ENCODE measurements around the gene TMEM168. TPM values are rescaled to one million over a fixed set of nuclear protein-coding genes. Genes with fewer than 3 reads are reported as not detected.

TMEM168 gene
- total RNA-seq, 1 donor from 2014 or later = 30.2 TPM

GRCh38 chr7:112757337-112757736 lies 32.9 kb downstream of the TMEM168 start:
- H3K36me3 ChIP-seq = no peaks in the 10 kb centered on the region
- no peak for DNase-seq (ENCODE audit: extremely low spot score in 2 of 2)
- no peaks in the 10 kb centered on the region for H3K27me3 ChIP-seq
- intact Hi-C loops (cut with DNase I) = no loop called here
- no peaks in the 10 kb centered on the region for H3K9me3 ChIP-seq
- H3K27ac ChIP-seq = no peak overlapping the region
- no peaks in the 10 kb centered on the region for H3K4me1 ChIP-seq
- no peak overlapping the region for H3K4me3 ChIP-seq
- TF ChIP-seq, protein P1, sequence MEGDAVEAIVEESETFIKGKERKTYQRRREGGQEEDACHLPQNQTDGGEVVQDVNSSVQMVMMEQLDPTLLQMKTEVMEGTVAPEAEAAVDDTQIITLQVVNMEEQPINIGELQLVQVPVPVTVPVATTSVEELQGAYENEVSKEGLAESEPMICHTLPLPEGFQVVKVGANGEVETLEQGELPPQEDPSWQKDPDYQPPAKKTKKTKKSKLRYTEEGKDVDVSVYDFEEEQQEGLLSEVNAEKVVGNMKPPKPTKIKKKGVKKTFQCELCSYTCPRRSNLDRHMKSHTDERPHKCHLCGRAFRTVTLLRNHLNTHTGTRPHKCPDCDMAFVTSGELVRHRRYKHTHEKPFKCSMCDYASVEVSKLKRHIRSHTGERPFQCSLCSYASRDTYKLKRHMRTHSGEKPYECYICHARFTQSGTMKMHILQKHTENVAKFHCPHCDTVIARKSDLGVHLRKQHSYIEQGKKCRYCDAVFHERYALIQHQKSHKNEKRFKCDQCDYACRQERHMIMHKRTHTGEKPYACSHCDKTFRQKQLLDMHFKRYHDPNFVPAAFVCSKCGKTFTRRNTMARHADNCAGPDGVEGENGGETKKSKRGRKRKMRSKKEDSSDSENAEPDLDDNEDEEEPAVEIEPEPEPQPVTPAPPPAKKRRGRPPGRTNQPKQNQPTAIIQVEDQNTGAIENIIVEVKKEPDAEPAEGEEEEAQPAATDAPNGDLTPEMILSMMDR (IDR thresholded peaks at IDR 0.05) = no peak
- TF ChIP-seq POLR2A (IDR thresholded peaks at IDR 0.05) (no peak), POLR2AphosphoS5 (IDR thresholded peaks at IDR 0.05; ENCODE audit: insufficient read depth in 1 of 2, low read depth in 1 of 2) (no peak)

DNA sequence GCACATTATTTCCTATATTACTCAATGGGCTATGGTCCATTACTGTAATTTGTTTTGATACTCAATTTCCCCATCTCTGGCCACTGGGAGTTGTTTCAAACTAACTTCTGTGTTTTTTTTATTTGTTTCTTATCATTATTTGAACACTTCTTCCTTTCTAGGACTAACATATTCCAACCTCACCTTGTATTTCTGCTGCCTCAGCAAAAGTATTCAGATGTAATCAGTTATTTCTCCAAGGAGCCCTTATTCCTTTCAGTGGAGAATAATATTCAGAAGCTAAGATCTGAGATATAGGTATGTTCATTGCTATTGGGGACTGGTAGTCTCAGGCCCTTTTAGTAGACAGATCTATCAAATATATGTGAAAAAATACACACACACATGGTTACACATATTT lies 36.9 kb downstream of the TMEM168 start:
- Histone ChIP-seq H3K27ac (no peak overlapping the region), H3K27me3 (no peaks in the 10 kb centered on the region), H3K4me1 (no peaks in the 10 kb centered on the region), H3K9me3 (no peaks in the 10 kb centered on the region), H3K4me3 (no peak overlapping the region), H3K36me3 (no peaks in the 10 kb centered on the region)
- intact Hi-C loops (cut with DNase I) = no loop called here
- TF ChIP-seq POLR2A (IDR thresholded peaks at IDR 0.05) (no peak), POLR2AphosphoS5 (IDR thresholded peaks at IDR 0.05; ENCODE audit: insufficient read depth in 1 of 2, low read depth in 1 of 2) (no peak)
- TF ChIP-seq, protein P1 (IDR thresholded peaks at IDR 0.05) = no peak
- no peak for DNase-seq (ENCODE audit: extremely low spot score in 2 of 2)

DNA sequence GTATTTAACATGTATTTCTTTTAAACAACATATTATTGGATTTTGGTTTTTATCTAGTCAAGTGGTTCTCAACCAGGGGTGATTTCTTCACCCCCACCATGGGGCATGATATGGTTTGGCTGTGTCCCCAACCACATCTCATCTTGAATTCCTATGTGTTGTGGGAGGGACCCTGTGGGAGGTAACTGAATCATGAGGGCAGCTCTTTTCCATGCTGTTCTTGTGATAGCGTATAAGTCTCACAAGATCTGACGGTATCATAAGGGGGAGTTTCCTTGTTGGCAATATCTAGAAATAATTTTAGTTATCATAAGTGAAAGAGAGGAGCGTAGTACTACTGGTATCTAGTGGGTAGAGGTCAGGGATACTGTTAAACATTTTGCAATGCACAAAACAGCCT lies 37.6 kb downstream of the TMEM168 start:
- Histone ChIP-seq H3K36me3 (no peaks in the 10 kb centered on the region), H3K4me3 (no peak overlapping the region), H3K9me3 (no peaks in the 10 kb centered on the region), H3K27ac (no peak overlapping the region), H3K27me3 (no peaks in the 10 kb centered on the region), H3K4me1 (no peaks in the 10 kb centered on the region)
- TF ChIP-seq, protein P1 (IDR thresholded peaks at IDR 0.05) = no peak
- no peak for TF ChIP-seq POLR2AphosphoS5 (IDR thresholded peaks at IDR 0.05; ENCODE audit: insufficient read depth in 1 of 2, low read depth in 1 of 2)
- no peak for TF ChIP-seq POLR2A (IDR thresholded peaks at IDR 0.05)
- intact Hi-C loops (cut with DNase I) = no loop called here
- no peak for DNase-seq (ENCODE audit: extremely low spot score in 2 of 2)

DNA sequence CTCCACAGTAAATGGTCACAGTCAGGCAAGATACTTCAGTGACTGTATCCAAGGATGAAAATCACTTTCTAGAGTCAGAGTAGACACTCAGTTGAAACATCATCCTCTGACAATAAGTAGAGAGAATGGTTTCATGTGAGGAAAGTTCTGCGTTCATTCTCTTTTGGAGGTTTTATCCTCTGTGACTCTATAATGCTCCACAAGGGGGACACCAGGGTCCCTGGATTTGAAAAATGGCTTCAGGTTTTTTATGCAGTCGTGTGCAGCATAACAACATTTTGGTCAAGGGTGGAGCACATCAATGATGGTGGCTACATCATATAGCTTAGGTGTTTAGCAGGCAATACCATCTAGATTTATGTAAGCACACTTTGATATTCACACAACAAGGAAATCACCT lies 40.4 kb downstream of the TMEM168 start:
- intact Hi-C loops (cut with DNase I) = no loop called here
- no peaks in the 10 kb centered on the region for H3K4me1 ChIP-seq
- H3K27ac ChIP-seq = no peak overlapping the region
- no peaks in the 10 kb centered on the region for H3K9me3 ChIP-seq
- DNase-seq (ENCODE audit: extremely low spot score in 2 of 2) = no peak
- no peaks in the 10 kb centered on the region for H3K36me3 ChIP-seq
- no peak for TF ChIP-seq POLR2A (IDR thresholded peaks at IDR 0.05)
- no peak for TF ChIP-seq POLR2AphosphoS5 (IDR thresholded peaks at IDR 0.05; ENCODE audit: insufficient read depth in 1 of 2, low read depth in 1 of 2)
- TF ChIP-seq, protein P1 (IDR thresholded peaks at IDR 0.05) = no peak
- no peak overlapping the region for H3K4me3 ChIP-seq
- H3K27me3 ChIP-seq = no peaks in the 10 kb centered on the region

DNA sequence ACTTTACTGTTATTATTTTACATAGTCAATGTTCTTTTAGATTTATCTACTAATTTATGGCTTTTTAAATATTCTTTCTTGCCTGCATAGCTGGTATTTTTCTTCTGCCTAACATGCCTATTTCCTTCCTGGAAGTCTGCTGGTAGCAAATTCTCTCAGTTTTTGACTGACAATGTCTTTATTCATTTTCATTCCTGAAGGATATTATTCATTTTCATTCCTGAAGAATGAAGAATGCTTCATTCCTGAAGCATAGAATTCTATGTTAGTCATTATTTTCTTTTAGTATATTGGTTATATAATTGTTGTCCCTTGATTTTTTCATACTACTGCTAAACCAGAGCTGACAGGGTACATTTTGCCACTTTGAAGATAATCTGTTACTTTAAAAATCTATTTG lies 41.8 kb downstream of the TMEM168 start:
- Histone ChIP-seq H3K4me1 (no peaks in the 10 kb centered on the region), H3K27me3 (no peaks in the 10 kb centered on the region), H3K27ac (no peak overlapping the region), H3K9me3 (no peaks in the 10 kb centered on the region), H3K4me3 (no peak overlapping the region), H3K36me3 (no peaks in the 10 kb centered on the region)
- TF ChIP-seq, protein P1 (IDR thresholded peaks at IDR 0.05) = no peak
- TF ChIP-seq POLR2A (IDR thresholded peaks at IDR 0.05) = no peak
- no peak for TF ChIP-seq POLR2AphosphoS5 (IDR thresholded peaks at IDR 0.05; ENCODE audit: insufficient read depth in 1 of 2, low read depth in 1 of 2)
- intact Hi-C loops (cut with DNase I) = no loop called here
- no peak for DNase-seq (ENCODE audit: extremely low spot score in 2 of 2)

Measured in vagina (tissue), 2 donors.